ENCODE results near the gene REEP6.
A peak's percentile ranks its signal among the peaks of the same experiment; 100 is the strongest.

Gene REEP6

GRCh38 chr19:1457892-1458291 is 33.1 kb upstream of the REEP6 start:
- no peak for DNase-seq (ENCODE audit: low spot score)
- H3K18ac ChIP-seq (ENCODE audit: low read length): no peak overlapping the region

DNA sequence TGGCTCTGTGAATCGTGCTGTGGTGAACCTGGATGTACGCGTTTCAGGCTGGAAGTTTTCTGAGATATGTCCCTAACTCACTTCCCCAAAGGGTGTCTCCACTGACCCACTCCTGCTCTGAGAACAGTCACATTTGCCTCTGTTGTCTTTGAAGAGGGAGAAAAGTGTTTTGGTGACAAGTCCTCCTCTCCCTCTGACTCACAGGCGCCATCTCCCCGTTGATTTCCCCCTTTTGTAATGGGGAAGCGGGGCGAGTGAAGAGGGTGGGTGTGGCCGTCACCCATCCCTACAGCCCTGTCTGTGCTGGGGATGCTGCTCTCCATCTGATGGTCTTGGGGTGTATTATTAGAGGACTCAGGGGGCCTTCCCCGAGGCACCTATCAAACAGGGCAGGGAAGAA is 31.5 kb upstream of the REEP6 start:
- no peak overlapping the region for H3K4me3 ChIP-seq (ENCODE audit: low read length in 2 of 2)
- DNase-seq (ENCODE audit: low spot score): no peak
- H3K23ac ChIP-seq (ENCODE audit: low read depth, low read length, poor library complexity): peak overlapping the region; percentile 13
- no peak overlapping the region for H4K8ac ChIP-seq (ENCODE audit: low read depth, low read length)
- H3K4ac ChIP-seq (ENCODE audit: low read length): no peak overlapping the region
- WGBS, 2 donors (ENCODE audit: extremely low coverage in 2 of 2, insufficient read length in 2 of 2, insufficient replicate concordance in 1 of 2): no CpG with 5 or more reads among the region's 9 CpGs
- no peak overlapping the region for H3K27ac ChIP-seq (replicated peaks; ENCODE audit: low read length)
- no peak overlapping the region for H2BK12ac ChIP-seq (ENCODE audit: low read length)
- peaks cover 10% of the 10 kb centered on the region for H3K79me1 ChIP-seq (ENCODE audit: low read depth, low read length)
- no peaks in the 10 kb centered on the region for H3K4me1 ChIP-seq (ENCODE audit: control insufficient read depth in 2 of 2, insufficient read depth in 1 of 2, low read depth in 1 of 2, low read length in 2 of 2)
- H2BK15ac ChIP-seq (ENCODE audit: low read length): no peak overlapping the region
- no peak overlapping the region for H2BK120ac ChIP-seq (ENCODE audit: low read depth, low read length)
- peaks cover 0 to 2% (median 0%) of the 10 kb centered on the region in 3 experiments for H3K27me3 ChIP-seq (ENCODE audit: control insufficient read depth in 3 of 3, insufficient read depth in 3 of 3, low read depth in 1 of 3, low read length in 3 of 3)
- peaks cover 31 to 90% of the 10 kb centered on the region in 2 donors for H3K36me3 ChIP-seq (replicated peaks in 1 of 2; ENCODE audit: control insufficient read depth in 2 of 2, insufficient read depth in 2 of 2, low read length in 2 of 2)
- no peak overlapping the region for H3K9ac ChIP-seq (ENCODE audit: low read depth, low read length, poor library complexity)
- no peaks in the 10 kb centered on the region for H3K9me3 ChIP-seq (replicated peaks in 1 of 2; ENCODE audit: control insufficient read depth in 2 of 2, insufficient read depth in 1 of 2, low read depth in 1 of 2, low read length in 2 of 2)
- no peak overlapping the region for H4K91ac ChIP-seq (ENCODE audit: low read depth, low read length, poor library complexity)
- no peak overlapping the region for H3K18ac ChIP-seq (ENCODE audit: low read length)
- no peak overlapping the region for H2BK5ac ChIP-seq (ENCODE audit: low read length)
- no peak overlapping the region for H2AK5ac ChIP-seq (ENCODE audit: low read depth, low read length)
- H3K4me2 ChIP-seq (ENCODE audit: insufficient read depth, low read length, poor library complexity, severe bottlenecking): no peak overlapping the region
- H2AFZ ChIP-seq (ENCODE audit: low read length): no peak overlapping the region
- no peak overlapping the region for H3K14ac ChIP-seq (ENCODE audit: low read length)

More at GRCh38 chr19:1457892-1458291, 33.1 kb upstream of the REEP6 start:
- H3K27ac ChIP-seq (replicated peaks; ENCODE audit: low read length): no peak overlapping the region
- H3K36me3 ChIP-seq (replicated peaks in 1 of 2; ENCODE audit: control insufficient read depth in 2 of 2, insufficient read depth in 2 of 2, low read length in 2 of 2): peaks cover 34 to 91% of the 10 kb centered on the region in 2 donors
- no peak overlapping the region for H2BK5ac ChIP-seq (ENCODE audit: low read length)
- no peak overlapping the region for H2AK5ac ChIP-seq (ENCODE audit: low read depth, low read length)
- no peak overlapping the region for H3K14ac ChIP-seq (ENCODE audit: low read length)
- peaks cover 8 to 9% of the 10 kb centered on the region in 2 donors for H3K4me1 ChIP-seq (ENCODE audit: control insufficient read depth in 2 of 2, insufficient read depth in 1 of 2, low read depth in 1 of 2, low read length in 2 of 2)
- no peak overlapping the region for H2BK12ac ChIP-seq (ENCODE audit: low read length)
- H4K91ac ChIP-seq (ENCODE audit: low read depth, low read length, poor library complexity): no peak overlapping the region
- no peak overlapping the region for H3K4me2 ChIP-seq (ENCODE audit: insufficient read depth, low read length, poor library complexity, severe bottlenecking)
- H3K9ac ChIP-seq (ENCODE audit: low read depth, low read length, poor library complexity): no peak overlapping the region
- H3K4ac ChIP-seq (ENCODE audit: low read length): no peak overlapping the region
- H3K9me3 ChIP-seq (replicated peaks in 1 of 2; ENCODE audit: control insufficient read depth in 2 of 2, insufficient read depth in 1 of 2, low read depth in 1 of 2, low read length in 2 of 2): no peaks in the 10 kb centered on the region
- no peak overlapping the region for H2BK15ac ChIP-seq (ENCODE audit: low read length)
- no peaks in the 10 kb centered on the region for H3K27me3 ChIP-seq (ENCODE audit: control insufficient read depth in 3 of 3, insufficient read depth in 3 of 3, low read depth in 1 of 3, low read length in 3 of 3)
- H3K23ac ChIP-seq (ENCODE audit: low read depth, low read length, poor library complexity): peak overlapping the region; percentile 43
- H4K8ac ChIP-seq (ENCODE audit: low read depth, low read length): peak overlapping the region; percentile 3
- no CpG with 5 or more reads among the region's 16 CpGs for WGBS, 2 donors (ENCODE audit: extremely low coverage in 2 of 2, insufficient read length in 2 of 2, insufficient replicate concordance in 1 of 2)
- H2BK120ac ChIP-seq (ENCODE audit: low read depth, low read length): no peak overlapping the region
- H3K4me3 ChIP-seq (ENCODE audit: low read length in 2 of 2): no peak overlapping the region
- H2AFZ ChIP-seq (ENCODE audit: low read length): no peak overlapping the region
- H3K79me1 ChIP-seq (ENCODE audit: low read depth, low read length): peaks cover 11% of the 10 kb centered on the region

DNA sequence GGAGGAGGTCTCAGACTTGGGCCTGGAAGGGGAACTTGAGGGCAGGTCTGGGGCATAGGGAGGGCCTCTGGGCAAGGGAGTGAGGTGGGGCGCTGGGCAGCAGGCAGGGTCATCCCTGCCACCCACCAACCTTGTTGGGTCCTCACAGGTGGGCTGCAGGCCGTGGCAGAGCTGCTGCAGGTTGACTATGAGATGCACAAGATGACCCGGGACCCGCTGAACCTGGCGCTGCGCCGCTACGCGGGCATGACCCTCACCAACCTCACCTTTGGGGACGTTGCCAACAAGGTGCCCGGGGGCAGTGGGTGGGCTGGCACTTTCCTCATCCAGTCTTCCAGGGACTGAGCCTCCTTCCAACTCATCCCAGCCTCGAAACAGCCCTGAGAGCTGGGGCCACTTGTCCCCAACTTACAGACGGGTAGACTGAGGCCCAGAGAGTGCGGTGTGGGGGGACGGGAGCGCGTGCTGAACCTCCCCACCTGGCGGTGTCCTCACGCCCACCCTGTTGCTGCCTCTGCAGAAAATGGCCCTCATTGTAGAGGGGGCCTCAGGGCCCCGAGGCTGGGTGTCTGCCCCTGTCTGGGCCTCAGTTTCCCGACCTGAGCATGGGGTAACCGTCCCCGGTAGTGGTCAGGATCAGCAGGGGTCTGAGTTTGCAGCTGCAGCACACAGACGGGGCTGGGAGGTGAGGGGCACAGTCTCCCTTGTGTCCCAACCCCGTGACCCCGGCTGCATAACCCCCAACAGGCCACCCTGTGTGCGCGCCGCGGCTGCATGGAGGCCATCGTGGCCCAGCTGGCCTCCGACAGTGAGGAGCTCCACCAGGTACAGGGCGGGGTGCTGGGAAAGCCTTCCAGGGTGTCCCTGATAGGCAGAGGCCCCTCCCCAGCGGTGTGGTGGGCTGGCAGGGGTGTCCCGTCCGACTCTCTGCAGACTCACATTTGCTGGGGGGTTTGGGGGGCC is 30.7 kb upstream of the REEP6 start:
- Histone ChIP-seq H3K4me3 (ENCODE audit: low read length in 2 of 2) (no peak overlapping the region), H2AFZ (ENCODE audit: low read length) (no peak overlapping the region), H3K4ac (ENCODE audit: low read length) (no peak overlapping the region), H2BK12ac (ENCODE audit: low read length) (no peak overlapping the region), H3K4me2 (ENCODE audit: insufficient read depth, low read length, poor library complexity, severe bottlenecking) (no peak overlapping the region), H3K27me3 (ENCODE audit: control insufficient read depth in 3 of 3, insufficient read depth in 3 of 3, low read depth in 1 of 3, low read length in 3 of 3) (peaks cover 0 to 10% (median 3%) of the 10 kb centered on the region in 3 experiments), H4K8ac (ENCODE audit: low read depth, low read length) (no peak overlapping the region), H4K91ac (ENCODE audit: low read depth, low read length, poor library complexity) (no peak overlapping the region), H3K23ac (ENCODE audit: low read depth, low read length, poor library complexity) (no peak overlapping the region), H3K18ac (ENCODE audit: low read length) (no peak overlapping the region), H2BK15ac (ENCODE audit: low read length) (no peak overlapping the region), H2AK5ac (ENCODE audit: low read depth, low read length) (no peak overlapping the region), H2BK120ac (ENCODE audit: low read depth, low read length) (no peak overlapping the region), H3K36me3 (replicated peaks in 1 of 2; ENCODE audit: control insufficient read depth in 2 of 2, insufficient read depth in 2 of 2, low read length in 2 of 2) (peaks cover 33 to 89% of the 10 kb centered on the region in 2 donors), H3K9ac (ENCODE audit: low read depth, low read length, poor library complexity) (no peak overlapping the region), H3K14ac (ENCODE audit: low read length) (no peak overlapping the region), H2BK5ac (ENCODE audit: low read length) (no peak overlapping the region), H3K9me3 (replicated peaks in 1 of 2; ENCODE audit: control insufficient read depth in 2 of 2, insufficient read depth in 1 of 2, low read depth in 1 of 2, low read length in 2 of 2) (peaks cover 0 to 3% of the 10 kb centered on the region in 2 donors), H3K79me1 (ENCODE audit: low read depth, low read length) (peaks cover 11% of the 10 kb centered on the region), H3K27ac (replicated peaks; ENCODE audit: low read length) (no peak overlapping the region), H3K4me1 (ENCODE audit: control insufficient read depth in 2 of 2, insufficient read depth in 1 of 2, low read depth in 1 of 2, low read length in 2 of 2) (no peaks in the 10 kb centered on the region)
- DNase-seq (ENCODE audit: low spot score): no peak
- WGBS, 2 donors (ENCODE audit: extremely low coverage in 2 of 2, insufficient read length in 2 of 2, insufficient replicate concordance in 1 of 2): no CpG with 5 or more reads among the region's 36 CpGs

DNA sequence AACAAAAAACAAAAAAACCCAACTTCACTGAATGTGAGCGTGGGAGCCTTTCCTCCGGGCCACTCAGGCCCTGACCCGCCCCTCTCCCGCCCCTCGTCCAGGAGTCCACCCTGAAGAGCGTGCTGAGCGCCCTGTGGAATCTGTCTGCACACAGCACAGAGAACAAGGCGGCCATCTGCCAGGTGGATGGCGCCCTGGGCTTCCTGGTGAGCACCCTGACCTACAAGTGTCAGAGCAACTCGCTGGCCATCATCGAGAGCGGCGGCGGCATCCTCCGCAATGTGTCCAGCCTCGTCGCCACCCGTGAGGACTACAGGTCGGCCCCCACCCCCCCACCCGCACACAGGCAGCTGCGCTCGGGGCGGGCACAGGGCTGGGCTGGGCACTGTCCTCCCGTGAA is 29.1 kb upstream of the REEP6 start:
- H3K27me3 ChIP-seq (ENCODE audit: control insufficient read depth in 3 of 3, insufficient read depth in 3 of 3, low read depth in 1 of 3, low read length in 3 of 3): peaks cover 0 to 25% (median 18%) of the 10 kb centered on the region in 3 experiments
- no peak for DNase-seq (ENCODE audit: low spot score)
- H3K4me2 ChIP-seq (ENCODE audit: insufficient read depth, low read length, poor library complexity, severe bottlenecking): no peak overlapping the region
- H3K9ac ChIP-seq (ENCODE audit: low read depth, low read length, poor library complexity): no peak overlapping the region
- H4K8ac ChIP-seq (ENCODE audit: low read depth, low read length): no peak overlapping the region
- H2AK5ac ChIP-seq (ENCODE audit: low read depth, low read length): no peak overlapping the region
- H3K23ac ChIP-seq (ENCODE audit: low read depth, low read length, poor library complexity): no peak overlapping the region
- H2BK120ac ChIP-seq (ENCODE audit: low read depth, low read length): no peak overlapping the region
- no peak overlapping the region for H2BK15ac ChIP-seq (ENCODE audit: low read length)
- H2BK5ac ChIP-seq (ENCODE audit: low read length): no peak overlapping the region
- H3K36me3 ChIP-seq (replicated peaks in 1 of 2; ENCODE audit: control insufficient read depth in 2 of 2, insufficient read depth in 2 of 2, low read length in 2 of 2): peaks cover 31 to 88% of the 10 kb centered on the region in 2 donors
- H2AFZ ChIP-seq (ENCODE audit: low read length): no peak overlapping the region
- peaks cover 0 to 7% of the 10 kb centered on the region in 2 donors for H3K9me3 ChIP-seq (replicated peaks in 1 of 2; ENCODE audit: control insufficient read depth in 2 of 2, insufficient read depth in 1 of 2, low read depth in 1 of 2, low read length in 2 of 2)
- peaks cover 11% of the 10 kb centered on the region for H3K79me1 ChIP-seq (ENCODE audit: low read depth, low read length)
- H3K14ac ChIP-seq (ENCODE audit: low read length): no peak overlapping the region
- H3K4ac ChIP-seq (ENCODE audit: low read length): no peak overlapping the region
- H4K91ac ChIP-seq (ENCODE audit: low read depth, low read length, poor library complexity): no peak overlapping the region
- no peak overlapping the region for H2BK12ac ChIP-seq (ENCODE audit: low read length)
- WGBS, 2 donors (ENCODE audit: extremely low coverage in 2 of 2, insufficient read length in 2 of 2, insufficient replicate concordance in 1 of 2): no CpG with 5 or more reads among the region's 24 CpGs
- peaks cover 0 to 3% of the 10 kb centered on the region in 2 donors for H3K4me1 ChIP-seq (ENCODE audit: control insufficient read depth in 2 of 2, insufficient read depth in 1 of 2, low read depth in 1 of 2, low read length in 2 of 2)
- no peak overlapping the region for H3K18ac ChIP-seq (ENCODE audit: low read length)
- H3K27ac ChIP-seq (replicated peaks; ENCODE audit: low read length): no peak overlapping the region
- H3K4me3 ChIP-seq (ENCODE audit: low read length in 2 of 2): no peak overlapping the region

Measured in neuronal stem cell (in vitro differentiated cells).